ENCODE measurements around the gene AHRR.

Gene AHRR

GRCh38 chr5:371811-372555 lies 50.5 kb downstream of the AHRR start:
- H4K91ac ChIP-seq (ENCODE audit: low read depth, low read length) = no peak overlapping the region
- H2BK120ac ChIP-seq (ENCODE audit: insufficient read depth, low read length, poor library complexity) = no peak overlapping the region
- no peak overlapping the region for H3K14ac ChIP-seq (ENCODE audit: low read length)
- no peak overlapping the region for H3K4ac ChIP-seq (ENCODE audit: low read depth, low read length)
- H2BK5ac ChIP-seq (ENCODE audit: low read depth, low read length, poor library complexity) = no peak overlapping the region
- no peaks in the 10 kb centered on the region for H3K79me2 ChIP-seq (ENCODE audit: control insufficient read depth, insufficient read depth, low read length, poor library complexity)
- no peak overlapping the region for H2BK12ac ChIP-seq (ENCODE audit: low read length)
- no peak overlapping the region for H3K18ac ChIP-seq (ENCODE audit: low read length)
- peaks cover 11% of the 10 kb centered on the region for H3K27me3 ChIP-seq (ENCODE audit: insufficient read depth, low read length)
- H4K8ac ChIP-seq (ENCODE audit: low read depth, low read length) = no peak overlapping the region
- no peak overlapping the region for H3K4me2 ChIP-seq (ENCODE audit: low read length)
- H2AFZ ChIP-seq (ENCODE audit: insufficient read depth, low read length, poor library complexity) = no peak overlapping the region
- no CpG with 5 or more reads among the region's 12 CpGs for WGBS (ENCODE audit: extremely low coverage, insufficient coverage, insufficient read length)
- H3K36me3 ChIP-seq (ENCODE audit: control insufficient read depth in 1 of 2, insufficient read depth in 2 of 2, low read length in 2 of 2) = no peaks in the 10 kb centered on the region
- H3K27ac ChIP-seq (ENCODE audit: low read depth, low read length) = no peak overlapping the region
- no peaks in the 10 kb centered on the region for H3K9me3 ChIP-seq (ENCODE audit: insufficient read depth, low read depth, low read length)
- H3K9ac ChIP-seq (ENCODE audit: low read length) = no peak overlapping the region
- H3K4me1 ChIP-seq (ENCODE audit: control insufficient read depth in 1 of 2, insufficient read depth in 2 of 2, low read length in 2 of 2) = peaks cover 9% of the 10 kb centered on the region in 2 experiments
- H3K23ac ChIP-seq (ENCODE audit: low read length) = no peak overlapping the region
- DNase-seq = no peak
- no peak overlapping the region for H3K4me3 ChIP-seq (ENCODE audit: low read depth, low read length)
- no peak overlapping the region for H4K12ac ChIP-seq (ENCODE audit: low read depth, low read length)
- H3K79me1 ChIP-seq (ENCODE audit: low read length) = peaks cover 2% of the 10 kb centered on the region
- H2AK5ac ChIP-seq (ENCODE audit: low read length) = no peak overlapping the region

- DNase-seq = no peak
- no peak overlapping the region for H3K4ac ChIP-seq (ENCODE audit: low read depth, low read length)
- H4K91ac ChIP-seq (ENCODE audit: low read depth, low read length) = no peak overlapping the region
- H3K79me1 ChIP-seq (ENCODE audit: low read length) = peaks cover 2% of the 10 kb centered on the region
- WGBS (ENCODE audit: extremely low coverage, insufficient coverage, insufficient read length) = no CpG with 5 or more reads among the region's 13 CpGs
- no peak overlapping the region for H2BK5ac ChIP-seq (ENCODE audit: low read depth, low read length, poor library complexity)
- H3K14ac ChIP-seq (ENCODE audit: low read length) = no peak overlapping the region
- H3K18ac ChIP-seq (ENCODE audit: low read length) = no peak overlapping the region
- H3K27me3 ChIP-seq (ENCODE audit: insufficient read depth, low read length) = peaks cover 11% of the 10 kb centered on the region
- H4K8ac ChIP-seq (ENCODE audit: low read depth, low read length) = no peak overlapping the region
- H4K12ac ChIP-seq (ENCODE audit: low read depth, low read length) = no peak overlapping the region
- no peak overlapping the region for H3K27ac ChIP-seq (ENCODE audit: low read depth, low read length)
- no peak overlapping the region for H2AFZ ChIP-seq (ENCODE audit: insufficient read depth, low read length, poor library complexity)
- no peak overlapping the region for H3K23ac ChIP-seq (ENCODE audit: low read length)
- no peak overlapping the region for H2AK5ac ChIP-seq (ENCODE audit: low read length)
- H3K9ac ChIP-seq (ENCODE audit: low read length) = no peak overlapping the region
- no peak overlapping the region for H3K4me3 ChIP-seq (ENCODE audit: low read depth, low read length)
- H2BK12ac ChIP-seq (ENCODE audit: low read length) = no peak overlapping the region
- no peak overlapping the region for H2BK120ac ChIP-seq (ENCODE audit: insufficient read depth, low read length, poor library complexity)
- no peak overlapping the region for H3K4me2 ChIP-seq (ENCODE audit: low read length)
- no peaks in the 10 kb centered on the region for H3K79me2 ChIP-seq (ENCODE audit: control insufficient read depth, insufficient read depth, low read length, poor library complexity)
- H3K9me3 ChIP-seq (ENCODE audit: insufficient read depth, low read depth, low read length) = no peaks in the 10 kb centered on the region
- H3K36me3 ChIP-seq (ENCODE audit: control insufficient read depth in 1 of 2, insufficient read depth in 2 of 2, low read length in 2 of 2) = no peaks in the 10 kb centered on the region
- peaks cover 9% of the 10 kb centered on the region in 2 experiments for H3K4me1 ChIP-seq (ENCODE audit: control insufficient read depth in 1 of 2, insufficient read depth in 2 of 2, low read length in 2 of 2)
These were observed 51.1 kb downstream of the AHRR start for GRCh38 chr5:372556-372995.

DNA sequence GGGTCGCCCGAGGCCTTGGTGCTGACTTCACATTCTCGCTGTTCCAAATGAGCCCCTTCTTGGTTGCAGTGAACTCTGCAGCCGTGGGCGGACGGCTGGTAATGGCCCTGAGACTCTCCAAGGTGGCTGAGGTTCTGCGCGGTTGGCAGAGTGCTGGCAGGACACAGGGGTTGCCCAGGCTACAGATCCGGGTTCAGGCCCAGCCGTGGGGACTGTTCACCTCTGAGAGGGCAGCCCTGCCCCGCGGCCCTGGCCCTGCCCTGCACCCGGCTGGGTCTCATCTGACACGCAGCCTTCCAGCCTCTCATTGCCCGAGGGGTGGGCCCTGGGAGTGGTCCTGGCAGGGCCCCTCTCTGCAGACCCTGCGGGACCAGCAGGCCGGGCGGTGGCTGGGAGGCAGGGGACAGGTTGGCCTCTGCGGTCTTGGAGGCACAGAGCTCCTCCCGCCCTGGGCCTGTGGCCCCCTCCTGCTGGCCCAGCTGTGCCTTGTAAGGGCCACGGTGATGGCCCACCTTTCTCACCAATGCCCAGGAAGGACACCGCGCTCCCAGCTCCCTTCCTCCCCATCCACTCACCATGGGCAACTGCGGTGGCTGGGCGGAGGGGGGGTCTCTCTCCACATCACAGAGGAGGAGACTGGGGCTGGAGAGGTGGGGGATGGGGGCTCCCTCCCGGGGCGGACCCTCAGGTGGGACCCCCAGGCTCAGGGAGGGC lies 51.6 kb downstream of the AHRR start:
- Histone ChIP-seq H3K79me2 (ENCODE audit: control insufficient read depth, insufficient read depth, low read length, poor library complexity) (no peaks in the 10 kb centered on the region), H3K4me1 (ENCODE audit: control insufficient read depth in 1 of 2, insufficient read depth in 2 of 2, low read length in 2 of 2) (peaks cover 9% of the 10 kb centered on the region in 2 experiments), H3K18ac (ENCODE audit: low read length) (no peak overlapping the region), H3K9me3 (ENCODE audit: insufficient read depth, low read depth, low read length) (no peaks in the 10 kb centered on the region), H2AFZ (ENCODE audit: insufficient read depth, low read length, poor library complexity) (no peak overlapping the region), H4K91ac (ENCODE audit: low read depth, low read length) (no peak overlapping the region), H3K79me1 (ENCODE audit: low read length) (peaks cover 2% of the 10 kb centered on the region), H3K36me3 (ENCODE audit: control insufficient read depth in 1 of 2, insufficient read depth in 2 of 2, low read length in 2 of 2) (no peaks in the 10 kb centered on the region), H3K4me2 (ENCODE audit: low read length) (peak overlapping the region; percentile 43), H2AK5ac (ENCODE audit: low read length) (no peak overlapping the region), H3K27ac (ENCODE audit: low read depth, low read length) (no peak overlapping the region), H3K23ac (ENCODE audit: low read length) (no peak overlapping the region), H3K9ac (ENCODE audit: low read length) (no peak overlapping the region), H3K27me3 (ENCODE audit: insufficient read depth, low read length) (peaks cover 11% of the 10 kb centered on the region), H4K8ac (ENCODE audit: low read depth, low read length) (no peak overlapping the region), H4K12ac (ENCODE audit: low read depth, low read length) (no peak overlapping the region), H3K14ac (ENCODE audit: low read length) (no peak overlapping the region), H2BK5ac (ENCODE audit: low read depth, low read length, poor library complexity) (no peak overlapping the region), H3K4me3 (ENCODE audit: low read depth, low read length) (no peak overlapping the region), H2BK120ac (ENCODE audit: insufficient read depth, low read length, poor library complexity) (no peak overlapping the region), H3K4ac (ENCODE audit: low read depth, low read length) (no peak overlapping the region), H2BK12ac (ENCODE audit: low read length) (no peak overlapping the region)
- WGBS (ENCODE audit: extremely low coverage, insufficient coverage, insufficient read length) = no CpG with 5 or more reads among the region's 27 CpGs
- DNase-seq = no peak

DNA sequence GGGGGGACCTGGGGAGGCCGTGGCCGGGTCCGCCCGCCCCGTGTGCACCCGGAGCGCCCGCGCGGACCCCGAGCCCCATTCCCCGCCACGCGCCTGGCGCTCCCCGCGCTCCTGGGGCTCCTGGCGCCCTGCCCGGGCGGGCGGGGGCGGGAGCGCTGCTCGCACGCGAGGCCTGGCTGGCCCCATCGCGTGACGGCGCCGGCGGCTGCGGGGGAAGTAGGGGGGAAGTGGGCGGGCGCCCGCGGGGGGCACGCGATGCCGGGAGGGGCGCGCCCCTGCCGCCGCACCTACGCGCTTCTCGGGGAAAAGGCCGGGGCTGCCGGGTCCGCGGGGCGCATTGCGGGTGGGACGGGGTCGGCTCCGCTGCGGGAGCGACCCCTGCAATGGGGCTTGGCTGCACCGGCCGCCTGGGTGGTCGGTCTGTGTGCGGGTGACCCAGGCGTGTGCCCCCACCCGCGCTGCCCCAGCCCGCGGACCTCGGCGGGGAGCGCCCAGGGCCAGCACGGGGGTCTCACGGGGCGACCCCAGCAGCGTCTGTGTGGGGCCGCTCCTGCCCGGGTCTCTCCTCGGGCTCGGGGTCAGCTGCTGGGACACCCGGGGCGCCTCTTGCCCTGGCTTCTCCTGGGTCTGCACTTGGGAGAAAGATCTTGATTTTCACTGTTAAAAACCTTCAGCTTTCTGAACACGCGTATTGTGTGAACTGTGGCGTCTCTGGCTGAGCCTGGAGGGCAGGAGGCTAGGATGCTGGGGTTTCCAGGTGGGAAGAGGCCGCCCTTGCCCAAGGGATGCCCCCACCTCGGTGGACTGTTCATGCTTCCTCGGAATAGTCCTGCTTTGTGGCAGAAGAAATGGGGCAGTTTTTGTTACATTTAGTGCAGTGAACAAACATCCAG lies 52.4 kb downstream of the AHRR start:
- H3K27me3 ChIP-seq (ENCODE audit: insufficient read depth, low read length) = peaks cover 11% of the 10 kb centered on the region
- H3K9me3 ChIP-seq (ENCODE audit: insufficient read depth, low read depth, low read length) = no peaks in the 10 kb centered on the region
- no peak overlapping the region for H3K4me3 ChIP-seq (ENCODE audit: low read depth, low read length)
- H2AFZ ChIP-seq (ENCODE audit: insufficient read depth, low read length, poor library complexity) = no peak overlapping the region
- no peak overlapping the region for H2BK12ac ChIP-seq (ENCODE audit: low read length)
- H4K12ac ChIP-seq (ENCODE audit: low read depth, low read length) = no peak overlapping the region
- H4K8ac ChIP-seq (ENCODE audit: low read depth, low read length) = no peak overlapping the region
- DNase-seq = peak in 1 of 2 donors; percentile 38
- H3K18ac ChIP-seq (ENCODE audit: low read length) = no peak overlapping the region
- no peak overlapping the region for H3K27ac ChIP-seq (ENCODE audit: low read depth, low read length)
- no peak overlapping the region for H3K4ac ChIP-seq (ENCODE audit: low read depth, low read length)
- WGBS (ENCODE audit: extremely low coverage, insufficient coverage, insufficient read length) = no CpG with 5 or more reads among the region's 86 CpGs
- H3K14ac ChIP-seq (ENCODE audit: low read length) = no peak overlapping the region
- H3K79me2 ChIP-seq (ENCODE audit: control insufficient read depth, insufficient read depth, low read length, poor library complexity) = no peaks in the 10 kb centered on the region
- no peak overlapping the region for H2AK5ac ChIP-seq (ENCODE audit: low read length)
- H3K23ac ChIP-seq (ENCODE audit: low read length) = no peak overlapping the region
- no peak overlapping the region for H4K91ac ChIP-seq (ENCODE audit: low read depth, low read length)
- peak overlapping the region; percentile 43 for H3K4me2 ChIP-seq (ENCODE audit: low read length)
- no peaks in the 10 kb centered on the region for H3K36me3 ChIP-seq (ENCODE audit: control insufficient read depth in 1 of 2, insufficient read depth in 2 of 2, low read length in 2 of 2)
- no peak overlapping the region for H3K9ac ChIP-seq (ENCODE audit: low read length)
- peaks cover 9% of the 10 kb centered on the region in 2 experiments for H3K4me1 ChIP-seq (ENCODE audit: control insufficient read depth in 1 of 2, insufficient read depth in 2 of 2, low read length in 2 of 2)
- peaks cover 2% of the 10 kb centered on the region for H3K79me1 ChIP-seq (ENCODE audit: low read length)
- H2BK120ac ChIP-seq (ENCODE audit: insufficient read depth, low read length, poor library complexity) = no peak overlapping the region
- H2BK5ac ChIP-seq (ENCODE audit: low read depth, low read length, poor library complexity) = no peak overlapping the region
